MM.1S (cell line): ENCODE measurements around the gene NAA10.

Experiments
- DNase-seq: peaks from one replicate; pipeline ENCODE4 v3.0.0-alpha.2; 2015
- H2AFZ ChIP-seq: fragments of 300-600 bp; sonication (generic); 2 replicates; pipeline ENCODE4 v1.6.0; 2016; ENCODE audit warnings: antibody characterized with exemption, low read length
- H3F3A ChIP-seq: fragments of 300-600 bp; sonication (generic); 2 replicates; pipeline ENCODE4 v1.6.1; 2016; ENCODE audit warnings: mild to moderate bottlenecking, antibody characterized with exemption, low read length, moderate library complexity, mixed read lengths; ENCODE audit not compliant: insufficient read depth
- H3K27ac ChIP-seq: fragments of 300-600 bp; sonication (generic); 2 replicates; pipeline ENCODE4 v1.5.1; 2016; ENCODE audit warnings: mild to moderate bottlenecking, low read length
- H3K27me3 ChIP-seq: fragments of 300-600 bp; sonication (generic); replicated peaks from 2 replicates; pipeline ENCODE4 v1.6.0; 2016; ENCODE audit warnings: low read length; ENCODE audit not compliant: insufficient read depth
- H3K36me3 ChIP-seq: fragments of 300-600 bp; sonication (generic); replicated peaks from 2 replicates; pipeline ENCODE4 v1.6.1; 2016; ENCODE audit warnings: mild to moderate bottlenecking, low read length, mixed read lengths; ENCODE audit not compliant: insufficient read depth
- H3K4me1 ChIP-seq: fragments of 300-600 bp; sonication (generic); 2 replicates; pipeline ENCODE4 v1.6.1; 2016; ENCODE audit warnings: low read length, mixed read lengths
- H3K4me2 ChIP-seq: fragments of 300-600 bp; sonication (generic); 2 replicates; pipeline ENCODE4 v1.6.0; 2016; ENCODE audit warnings: low read depth, low read length
- H3K4me3 ChIP-seq: fragments of 300-600 bp; sonication (generic); 2 replicates; pipeline ENCODE4 v1.5.1; 2016; ENCODE audit warnings: low read length, mixed read lengths
- H3K79me2 ChIP-seq: fragments of 300-600 bp; sonication (generic); 2 replicates; pipeline ENCODE4 v1.6.1; 2016; ENCODE audit warnings: mixed run types, low read length, mixed read lengths
- H3K9ac ChIP-seq: fragments of 300-600 bp; sonication (generic); 2 replicates; pipeline ENCODE4 v1.6.1; 2016; ENCODE audit warnings: low read length, mixed read lengths
- H3K9me2 ChIP-seq: fragments of 300-600 bp; sonication (generic); replicated peaks from 2 replicates; pipeline ENCODE4 v1.6.1; 2016; ENCODE audit warnings: mild to moderate bottlenecking, low read length, mixed read lengths; ENCODE audit not compliant: insufficient read depth
- H3K9me3 ChIP-seq: fragments of 300-600 bp; sonication (generic); replicated peaks from 2 replicates; pipeline ENCODE4 v1.6.1; 2016; ENCODE audit warnings: mild to moderate bottlenecking, low read length, mixed read lengths; ENCODE audit not compliant: insufficient read depth
- H4K20me1 ChIP-seq: fragments of 300-600 bp; sonication (generic); 2 replicates; pipeline ENCODE4 v1.6.1; 2016; ENCODE audit warnings: mild to moderate bottlenecking, low read length, moderate library complexity, mixed read lengths; ENCODE audit not compliant: insufficient read depth
- CTCF ChIP-seq: fragments of 300-600 bp; sonication (generic); IDR thresholded peaks from 2 replicates; pipeline ENCODE4 v1.5.1; 2016; ENCODE audit warnings: antibody characterized with exemption, low read length, mixed read lengths
- EZH2 ChIP-seq: fragments of 300-600 bp; sonication (generic); optimal IDR thresholded peaks from 2 replicates; pipeline ENCODE3; 2017; ENCODE audit warnings: low read depth, mild to moderate bottlenecking, antibody characterized with exemption, low read length, mixed read lengths
- EZH2phosphoT487 ChIP-seq: fragments of 300-600 bp; sonication (generic); IDR thresholded peaks from 2 replicates; pipeline ENCODE4 v1.6.1; 2018; ENCODE audit warnings: antibody characterized with exemption, low read length

NAA10 gene

GRCh38 chrX:153909024-153909979 lies 25.5 kb downstream of the NAA10 start:
- no peaks in the 10 kb centered on the region for H3K9me2 ChIP-seq
- DNase-seq = no peak

GRCh38 chrX:153908219-153908860 lies 26.5 kb downstream of the NAA10 start:
- Histone ChIP-seq H3K9me3 (no peaks in the 10 kb centered on the region), H3K4me1 (no peaks in the 10 kb centered on the region), H3K4me2 (no peak overlapping the region), H3K4me3 (no peak overlapping the region), H4K20me1 (no peaks in the 10 kb centered on the region), H3K27ac (no peak overlapping the region), H2AFZ (no peak overlapping the region), H3K36me3 (no peaks in the 10 kb centered on the region), H3K9ac (no peak overlapping the region), H3K79me2 (no peaks in the 10 kb centered on the region), H3F3A (no peaks in the 10 kb centered on the region), H3K9me2 (no peaks in the 10 kb centered on the region), H3K27me3 (no peaks in the 10 kb centered on the region)
- DNase-seq = no peak
- TF ChIP-seq EZH2 = no peak
- TF ChIP-seq EZH2phosphoT487 = no peak
- no peak for TF ChIP-seq CTCF

More at GRCh38 chrX:153909024-153909979, 25.5 kb downstream of the NAA10 start:
- Histone ChIP-seq H3K4me1 (no peaks in the 10 kb centered on the region), H3K36me3 (no peaks in the 10 kb centered on the region), H3K4me2 (no peak overlapping the region), H3F3A (no peaks in the 10 kb centered on the region), H3K27ac (no peak overlapping the region), H3K4me3 (no peak overlapping the region), H3K27me3 (no peaks in the 10 kb centered on the region), H3K9ac (no peak overlapping the region), H3K9me3 (no peaks in the 10 kb centered on the region), H3K79me2 (no peaks in the 10 kb centered on the region), H2AFZ (no peak overlapping the region), H4K20me1 (no peaks in the 10 kb centered on the region)
- TF ChIP-seq CTCF = no peak
- TF ChIP-seq EZH2phosphoT487 = no peak
- no peak for TF ChIP-seq EZH2

GRCh38 chrX:153907456-153907855 lies 27.4 kb downstream of the NAA10 start:
- TF ChIP-seq EZH2phosphoT487 = no peak
- Histone ChIP-seq H2AFZ (no peak overlapping the region), H3K9me2 (no peaks in the 10 kb centered on the region), H3K27me3 (no peaks in the 10 kb centered on the region), H3K36me3 (no peaks in the 10 kb centered on the region), H3F3A (no peaks in the 10 kb centered on the region), H3K9ac (no peak overlapping the region), H3K4me1 (no peaks in the 10 kb centered on the region), H3K79me2 (no peaks in the 10 kb centered on the region), H4K20me1 (no peaks in the 10 kb centered on the region), H3K27ac (no peak overlapping the region), H3K4me2 (no peak overlapping the region), H3K4me3 (no peak overlapping the region), H3K9me3 (no peaks in the 10 kb centered on the region)
- DNase-seq = no peak
